H9 (cell line): ENCODE measurements around the gene SLC31A2. TPM values are rescaled to one million over a fixed set of nuclear protein-coding genes. Genes with fewer than 3 reads are reported as not detected.
"Not testable (repeated sequence)": the region's sequence is repeated elsewhere in the genome, so short reads cannot be mapped to it uniquely, and the experiment has no call there.

Experiments
- DNase-seq: peaks from one replicate; pipeline ENCODE4 v3.0.0-alpha.2; 2017
- H2AFZ ChIP-seq: one replicate; pipeline ENCODE4 v1.6.1; 2013; ENCODE audit warnings: mild to moderate bottlenecking, low read length, control low read depth, moderate library complexity
- H2AK5ac ChIP-seq: 2 replicates; pipeline ENCODE4 v1.6.1; 2013; ENCODE audit warnings: low read length, control low read depth, mixed read lengths; ENCODE audit not compliant: insufficient read length
- H2BK120ac ChIP-seq: one replicate; pipeline ENCODE4 v1.6.1; 2013; ENCODE audit warnings: low read depth, mild to moderate bottlenecking, low read length, control low read depth, inconsistent platforms; ENCODE audit not compliant: poor library complexity, severe bottlenecking
- H2BK12ac ChIP-seq: 2 replicates; pipeline ENCODE4 v1.6.1; 2013; ENCODE audit warnings: low read length, control low read depth, mixed read lengths, low read depth; ENCODE audit not compliant: insufficient read length
- H2BK15ac ChIP-seq: 2 replicates; pipeline ENCODE4 v1.6.1; 2013; ENCODE audit warnings: low read depth, low read length, control low read depth
- H2BK20ac ChIP-seq: one replicate; pipeline ENCODE4 v1.6.1; 2013; ENCODE audit warnings: low read depth, mild to moderate bottlenecking, low read length, control low read depth, inconsistent platforms; ENCODE audit not compliant: poor library complexity, severe bottlenecking
- H2BK5ac ChIP-seq: 2 replicates; pipeline ENCODE4 v1.6.1; 2013; ENCODE audit warnings: low read length, control low read depth, mixed read lengths; ENCODE audit not compliant: insufficient read length
- H3K14ac ChIP-seq: 2 replicates; pipeline ENCODE4 v1.6.1; 2013; ENCODE audit warnings: low read length, control low read depth; ENCODE audit not compliant: insufficient read depth
- H3K18ac ChIP-seq: 2 replicates; pipeline ENCODE4 v1.6.1; 2013; ENCODE audit warnings: low read depth, mild to moderate bottlenecking, mixed read lengths, low read length, control low read depth; ENCODE audit not compliant: insufficient read length
- H3K23ac ChIP-seq: 2 replicates; pipeline ENCODE4 v1.6.1; 2013; ENCODE audit warnings: low read length, control low read depth, mixed read lengths, low read depth; ENCODE audit not compliant: insufficient read length
- H3K23me2 ChIP-seq: 2 replicates; pipeline ENCODE4 v1.6.1; 2013; ENCODE audit warnings: low read depth, mild to moderate bottlenecking, mixed read lengths, low read length, control low read depth; ENCODE audit not compliant: insufficient read length, poor library complexity, severe bottlenecking
- H3K27ac ChIP-seq: 2 replicates; pipeline ENCODE4 v1.5.1; 2013; ENCODE audit warnings: low read length, control low read depth, mixed read lengths, low read depth; ENCODE audit not compliant: insufficient read length
- H3K27me3 ChIP-seq: 2 replicates; pipeline ENCODE4 v1.6.1; 2013; ENCODE audit warnings: low read length, control low read depth, inconsistent platforms; ENCODE audit not compliant: insufficient read depth
- H3K4ac ChIP-seq: 2 replicates; pipeline ENCODE4 v1.6.1; 2013; ENCODE audit warnings: low read depth, mild to moderate bottlenecking, control low read depth, inconsistent platforms, low read length, moderate library complexity
- H3K4me1 ChIP-seq: 2 replicates; pipeline ENCODE4 v1.6.1; 2013; ENCODE audit warnings: low read length, control low read depth, inconsistent platforms; ENCODE audit not compliant: insufficient read depth
- H3K4me2 ChIP-seq: 2 replicates; pipeline ENCODE4 v1.6.1; 2013; ENCODE audit warnings: low read length, control low read depth, mixed read lengths; ENCODE audit not compliant: insufficient read length, insufficient read depth
- H3K56ac ChIP-seq: 2 replicates; pipeline ENCODE4 v1.6.1; 2013; ENCODE audit warnings: low read depth, mild to moderate bottlenecking, mixed read lengths, low read length, control low read depth; ENCODE audit not compliant: insufficient read length
- H3K79me1 ChIP-seq: 2 replicates; pipeline ENCODE4 v1.6.1; 2013; ENCODE audit warnings: low read depth, mild to moderate bottlenecking, moderate library complexity, low read length, control low read depth, inconsistent platforms; ENCODE audit not compliant: insufficient read depth, poor library complexity, severe bottlenecking
- H3K79me2 ChIP-seq: 2 replicates; pipeline ENCODE4 v1.6.1; 2013; ENCODE audit warnings: low read length, control low read depth, inconsistent platforms; ENCODE audit not compliant: insufficient read depth
- H3K9ac ChIP-seq: 2 replicates; pipeline ENCODE4 v1.6.1; 2013; ENCODE audit warnings: low read length, control low read depth, mixed read lengths; ENCODE audit not compliant: insufficient read length; ENCODE audit errors: extremely low read depth
- H3K9me3 ChIP-seq: one replicate; pipeline ENCODE4 v1.6.1; 2013; ENCODE audit warnings: low read depth, low read length, inconsistent platforms; ENCODE audit not compliant: control insufficient read depth
- H3T11ph ChIP-seq: one replicate; pipeline ENCODE4 v1.6.1; 2013; ENCODE audit warnings: mild to moderate bottlenecking, low read length, control low read depth, inconsistent platforms
- H4K20me1 ChIP-seq: one replicate; pipeline ENCODE4 v1.6.1; 2013; ENCODE audit not compliant: control insufficient read depth, insufficient read length, insufficient read depth
- H4K5ac ChIP-seq: 2 replicates; pipeline ENCODE4 v1.6.1; 2013; ENCODE audit warnings: low read depth, mild to moderate bottlenecking, mixed read lengths, low read length, control low read depth; ENCODE audit not compliant: insufficient read length
- H4K8ac ChIP-seq: replicated peaks from 2 replicates; pipeline ENCODE4 v1.6.1; 2013; ENCODE audit warnings: low read length, control low read depth, mixed read lengths, low read depth; ENCODE audit not compliant: insufficient read length
- H4K91ac ChIP-seq: 2 replicates; pipeline ENCODE4 v1.6.1; 2013; ENCODE audit warnings: low read depth, mild to moderate bottlenecking, moderate library complexity, mixed read lengths, low read length, control low read depth; ENCODE audit not compliant: insufficient read length
- H3K27ac Mint-ChIP-seq, 3 experiments: 2 replicates in 2 of 3; 3 replicates in 1 of 3; pipeline ENCODE4 v1.8.0; 2020 to 2021; ENCODE audit warnings: mixed read lengths in 3 of 3, mild to moderate bottlenecking in 1 of 3, moderate library complexity in 1 of 3
- H3K27me3 Mint-ChIP-seq: 2 replicates; pipeline ENCODE4 v1.8.0; 2021; ENCODE audit warnings: low read depth, mild to moderate bottlenecking, moderate library complexity, mixed read lengths
- H3K36me3 Mint-ChIP-seq, 3 experiments: 2 replicates in 2 of 3; 3 replicates in 1 of 3; pipeline ENCODE4 v1.8.0; 2020 to 2021; ENCODE audit warnings: low read depth in 3 of 3, mixed read lengths in 3 of 3; ENCODE audit not compliant: insufficient read depth in 1 of 3
- H3K4me1 Mint-ChIP-seq, 2 experiments: 2 replicates each; pipeline ENCODE4 v1.8.0; 2020; ENCODE audit warnings: mixed read lengths in 2 of 2
- H3K4me3 Mint-ChIP-seq, 2 experiments: 2 replicates in 1 of 2; 3 replicates in 1 of 2; pipeline ENCODE4 v1.8.0; 2020 to 2021; ENCODE audit warnings: mild to moderate bottlenecking in 2 of 2, mixed read lengths in 2 of 2, moderate library complexity in 1 of 2
- H3K9me3 Mint-ChIP-seq, 2 experiments: 2 replicates in 1 of 2; 3 replicates in 1 of 2; pipeline ENCODE4 v1.8.0; 2020; ENCODE audit warnings: mild to moderate bottlenecking in 2 of 2, mixed read lengths in 2 of 2, moderate library complexity in 1 of 2
- WGBS: extraction: QIAGEN DNeasy Blood & Tissue Kit; methylation state at CpG from one replicate; pipeline ENCODE4 v1.1.7; 2013; ENCODE audit warnings: missing lambda C conversion rate, low lambda C conversion rate, mixed read lengths; ENCODE audit not compliant: insufficient read length; ENCODE audit errors: extremely low coverage; 5-methylcytosine and 5-hydroxymethylcytosine counted together
- total RNA-seq: library from RNA; stranded (reverse); gene quantifications from 2 replicates; pipeline ENCODE4 v1.2.1, GENCODE V29; 2021
- TF ChIP-seq, protein P1 (sequence below): fragments of 200-600 bp; sonication (generic); conservative IDR thresholded peaks from 3 replicates; pipeline ENCODE4 v1.8.0; 2021; ENCODE audit warnings: antibody characterized with exemption, mild to moderate bottlenecking

Gene SLC31A2
- total RNA-seq, 1 experiment from 2014 or later = 1.0 TPM

- H3K27ac Mint-ChIP-seq, H3K27me3 Mint-ChIP-seq, H2BK5ac ChIP-seq, H3K79me1 ChIP-seq, H2BK120ac ChIP-seq, H3K4me1 Mint-ChIP-seq, H4K91ac ChIP-seq, H3K23me2 ChIP-seq, H3K4ac ChIP-seq, H3K4me2 ChIP-seq, H2AFZ ChIP-seq, H3K23ac ChIP-seq, H3K27me3 ChIP-seq, H3K4me3 Mint-ChIP-seq, H2BK15ac ChIP-seq, H3K14ac ChIP-seq, H3K36me3 Mint-ChIP-seq, H3K4me1 ChIP-seq, H4K8ac ChIP-seq, H2AK5ac ChIP-seq, H3K27ac ChIP-seq, H3K56ac ChIP-seq, H3T11ph ChIP-seq, H3K9me3 ChIP-seq, H3K9ac ChIP-seq, H3K18ac ChIP-seq, H3K79me2 ChIP-seq, H2BK20ac ChIP-seq, H4K20me1 ChIP-seq, H2BK12ac ChIP-seq, H4K5ac ChIP-seq: not testable (repeated sequence)
- H3K9me3 Mint-ChIP-seq = peaks cover 4 to 10% of the 10 kb centered on the region in 2 experiments; a peak in 4 of 5 replicates
- no CpG with 5 or more reads among the region's 56 CpGs for WGBS
- peak; percentile 31 for DNase-seq
- TF ChIP-seq, protein P1, sequence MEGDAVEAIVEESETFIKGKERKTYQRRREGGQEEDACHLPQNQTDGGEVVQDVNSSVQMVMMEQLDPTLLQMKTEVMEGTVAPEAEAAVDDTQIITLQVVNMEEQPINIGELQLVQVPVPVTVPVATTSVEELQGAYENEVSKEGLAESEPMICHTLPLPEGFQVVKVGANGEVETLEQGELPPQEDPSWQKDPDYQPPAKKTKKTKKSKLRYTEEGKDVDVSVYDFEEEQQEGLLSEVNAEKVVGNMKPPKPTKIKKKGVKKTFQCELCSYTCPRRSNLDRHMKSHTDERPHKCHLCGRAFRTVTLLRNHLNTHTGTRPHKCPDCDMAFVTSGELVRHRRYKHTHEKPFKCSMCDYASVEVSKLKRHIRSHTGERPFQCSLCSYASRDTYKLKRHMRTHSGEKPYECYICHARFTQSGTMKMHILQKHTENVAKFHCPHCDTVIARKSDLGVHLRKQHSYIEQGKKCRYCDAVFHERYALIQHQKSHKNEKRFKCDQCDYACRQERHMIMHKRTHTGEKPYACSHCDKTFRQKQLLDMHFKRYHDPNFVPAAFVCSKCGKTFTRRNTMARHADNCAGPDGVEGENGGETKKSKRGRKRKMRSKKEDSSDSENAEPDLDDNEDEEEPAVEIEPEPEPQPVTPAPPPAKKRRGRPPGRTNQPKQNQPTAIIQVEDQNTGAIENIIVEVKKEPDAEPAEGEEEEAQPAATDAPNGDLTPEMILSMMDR = peak; percentile 53
Observed at GRCh38 chr9:113111065-113111951, 39.5 kb upstream of the SLC31A2 start.
